ENCODE data around the gene SYNDIG1L. TPM values are rescaled to one million over a fixed set of nuclear protein-coding genes. Genes with fewer than 3 reads are reported as not detected.

The SYNDIG1L gene
- total and polyA plus RNA-seq, 10 of the 15 experiments (the other 5 are each of a cell fraction or from before 2014, with no cell fraction given) = 0.04 TPM; not detected in 9

DNA sequence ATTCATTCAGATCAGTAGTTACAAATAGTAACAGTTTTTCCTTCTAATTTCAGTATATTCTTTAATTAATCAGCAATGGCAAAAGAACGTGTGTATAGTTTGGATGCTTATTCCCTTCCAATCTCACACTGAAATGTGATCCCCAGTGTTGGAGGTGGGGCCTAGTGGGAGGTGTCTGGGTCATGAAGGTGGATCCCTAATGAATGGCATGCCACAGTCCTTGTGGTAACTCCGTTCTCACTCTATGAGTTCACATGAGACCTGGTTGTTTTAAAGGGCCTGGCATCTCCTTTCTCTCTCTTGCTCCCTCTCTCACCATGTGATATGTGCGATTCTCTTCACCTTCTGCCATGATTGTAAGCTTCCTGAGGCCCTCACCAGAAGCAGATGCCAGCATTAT lies 18.9 kb upstream of the SYNDIG1L start:
- ChIA-PET CTCF (no interaction called here), RAD21 (ENCODE audit: unreplicated experiment) (no interaction called here), SMC1A (ENCODE audit: uncharacterized antibody, unreplicated experiment) (no interaction called here), POLR2A (no interaction called here)
- Histone ChIP-seq H3K4me3 (no peak overlapping the region), H3K9ac (ENCODE audit: control insufficient read depth, insufficient read depth, low read length) (no peak overlapping the region), H3K27ac (ENCODE audit: control insufficient read depth, insufficient read depth) (no peak overlapping the region), H3K9me3 (replicated peaks; ENCODE audit: control insufficient read depth, insufficient read depth, low read length) (no peaks in the 10 kb centered on the region; the same call in 2 of the 3 replicates), H3K4me2 (ENCODE audit: control insufficient read depth, insufficient read depth) (no peak overlapping the region), H3K79me2 (ENCODE audit: control insufficient read depth, insufficient read depth, low read length) (no peaks in the 10 kb centered on the region), H2AFZ (ENCODE audit: control insufficient read depth, low read depth, low read length) (no peak overlapping the region), H3K36me3 (ENCODE audit: control insufficient read depth in 2 of 2, insufficient read depth in 2 of 2, low read length in 1 of 2) (no peaks in the 10 kb centered on the region), H4K20me1 (ENCODE audit: control insufficient read depth, insufficient read depth) (no peaks in the 10 kb centered on the region), H3K4me1 (ENCODE audit: control insufficient read depth, insufficient read depth, low read length) (no peaks in the 10 kb centered on the region), H3K27me3 (replicated peaks in 1 of 2; ENCODE audit: control insufficient read depth in 2 of 2, insufficient read depth in 2 of 2, low read length in 1 of 2) (no peaks in the 10 kb centered on the region; a peak in 1 of 4 replicates)
- ATAC-seq (no peak), FAIRE-seq (no peak), DNase-seq (ENCODE audit: low read depth, low spot score) (no peak)
- WGBS (ENCODE audit: insufficient coverage, insufficient replicate concordance, low lambda C conversion rate, missing lambda C conversion rate) = 13% methylated on average over 3 of the region's 3 CpGs
- TF ChIP-seq EZH2 (IDR thresholded peaks at IDR 0.05; ENCODE audit: borderline replicate concordance, control insufficient read depth, low read depth, low read length) = no peak
- TF ChIP-seq, protein P1, sequence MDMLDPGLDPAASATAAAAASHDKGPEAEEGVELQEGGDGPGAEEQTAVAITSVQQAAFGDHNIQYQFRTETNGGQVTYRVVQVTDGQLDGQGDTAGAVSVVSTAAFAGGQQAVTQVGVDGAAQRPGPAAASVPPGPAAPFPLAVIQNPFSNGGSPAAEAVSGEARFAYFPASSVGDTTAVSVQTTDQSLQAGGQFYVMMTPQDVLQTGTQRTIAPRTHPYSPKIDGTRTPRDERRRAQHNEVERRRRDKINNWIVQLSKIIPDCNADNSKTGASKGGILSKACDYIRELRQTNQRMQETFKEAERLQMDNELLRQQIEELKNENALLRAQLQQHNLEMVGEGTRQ (IDR thresholded peaks at IDR 0.05; ENCODE audit: borderline replicate concordance, low read depth, low read length) = no peak
- TF ChIP-seq, protein P2, sequence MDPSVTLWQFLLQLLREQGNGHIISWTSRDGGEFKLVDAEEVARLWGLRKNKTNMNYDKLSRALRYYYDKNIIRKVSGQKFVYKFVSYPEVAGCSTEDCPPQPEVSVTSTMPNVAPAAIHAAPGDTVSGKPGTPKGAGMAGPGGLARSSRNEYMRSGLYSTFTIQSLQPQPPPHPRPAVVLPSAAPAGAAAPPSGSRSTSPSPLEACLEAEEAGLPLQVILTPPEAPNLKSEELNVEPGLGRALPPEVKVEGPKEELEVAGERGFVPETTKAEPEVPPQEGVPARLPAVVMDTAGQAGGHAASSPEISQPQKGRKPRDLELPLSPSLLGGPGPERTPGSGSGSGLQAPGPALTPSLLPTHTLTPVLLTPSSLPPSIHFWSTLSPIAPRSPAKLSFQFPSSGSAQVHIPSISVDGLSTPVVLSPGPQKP (IDR thresholded peaks at IDR 0.05; ENCODE audit: low read depth, low read length) = no peak
- BruUV-seq (replicated peaks) = no TSS peak
- in situ Hi-C loops (cut with MboI) = no loop called here
- intact Hi-C loops (cut with micrococcal nuclease; ENCODE audit: unreplicated experiment) = no loop called here

DNA sequence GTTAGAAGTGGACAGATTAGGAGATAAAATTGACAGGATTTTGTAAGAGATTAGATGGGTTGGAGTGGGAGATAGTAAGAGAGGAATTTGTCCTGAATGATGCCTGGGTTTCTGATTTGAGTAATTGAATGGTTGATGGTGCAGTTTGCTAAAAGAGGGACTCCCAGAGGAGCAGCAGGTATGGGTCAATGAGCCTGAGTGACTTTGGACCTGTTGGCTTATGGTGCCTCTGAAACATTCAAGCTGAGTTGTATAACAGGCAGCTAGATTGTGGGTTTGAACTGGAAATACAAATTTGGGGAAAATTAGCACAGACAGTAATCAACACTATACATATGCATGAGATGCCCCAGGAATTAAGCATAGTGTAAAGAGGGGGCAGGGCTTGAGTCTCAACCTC lies 16.7 kb upstream of the SYNDIG1L start:
- RAD21 ChIA-PET (ENCODE audit: unreplicated experiment) = no interaction called here
- no peak for FAIRE-seq
- TF ChIP-seq, protein P3, sequence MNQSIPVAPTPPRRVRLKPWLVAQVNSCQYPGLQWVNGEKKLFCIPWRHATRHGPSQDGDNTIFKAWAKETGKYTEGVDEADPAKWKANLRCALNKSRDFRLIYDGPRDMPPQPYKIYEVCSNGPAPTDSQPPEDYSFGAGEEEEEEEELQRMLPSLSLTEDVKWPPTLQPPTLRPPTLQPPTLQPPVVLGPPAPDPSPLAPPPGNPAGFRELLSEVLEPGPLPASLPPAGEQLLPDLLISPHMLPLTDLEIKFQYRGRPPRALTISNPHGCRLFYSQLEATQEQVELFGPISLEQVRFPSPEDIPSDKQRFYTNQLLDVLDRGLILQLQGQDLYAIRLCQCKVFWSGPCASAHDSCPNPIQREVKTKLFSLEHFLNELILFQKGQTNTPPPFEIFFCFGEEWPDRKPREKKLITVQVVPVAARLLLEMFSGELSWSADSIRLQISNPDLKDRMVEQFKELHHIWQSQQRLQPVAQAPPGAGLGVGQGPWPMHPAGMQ (IDR thresholded peaks at IDR 0.05; ENCODE audit: borderline replicate concordance) = no peak
- TF ChIP-seq CBX3 (IDR thresholded peaks at IDR 0.05; ENCODE audit: borderline replicate concordance, low read depth) = no peak
- no peak for TF ChIP-seq NBN (IDR thresholded peaks at IDR 0.05)
- TF ChIP-seq, protein P4, sequence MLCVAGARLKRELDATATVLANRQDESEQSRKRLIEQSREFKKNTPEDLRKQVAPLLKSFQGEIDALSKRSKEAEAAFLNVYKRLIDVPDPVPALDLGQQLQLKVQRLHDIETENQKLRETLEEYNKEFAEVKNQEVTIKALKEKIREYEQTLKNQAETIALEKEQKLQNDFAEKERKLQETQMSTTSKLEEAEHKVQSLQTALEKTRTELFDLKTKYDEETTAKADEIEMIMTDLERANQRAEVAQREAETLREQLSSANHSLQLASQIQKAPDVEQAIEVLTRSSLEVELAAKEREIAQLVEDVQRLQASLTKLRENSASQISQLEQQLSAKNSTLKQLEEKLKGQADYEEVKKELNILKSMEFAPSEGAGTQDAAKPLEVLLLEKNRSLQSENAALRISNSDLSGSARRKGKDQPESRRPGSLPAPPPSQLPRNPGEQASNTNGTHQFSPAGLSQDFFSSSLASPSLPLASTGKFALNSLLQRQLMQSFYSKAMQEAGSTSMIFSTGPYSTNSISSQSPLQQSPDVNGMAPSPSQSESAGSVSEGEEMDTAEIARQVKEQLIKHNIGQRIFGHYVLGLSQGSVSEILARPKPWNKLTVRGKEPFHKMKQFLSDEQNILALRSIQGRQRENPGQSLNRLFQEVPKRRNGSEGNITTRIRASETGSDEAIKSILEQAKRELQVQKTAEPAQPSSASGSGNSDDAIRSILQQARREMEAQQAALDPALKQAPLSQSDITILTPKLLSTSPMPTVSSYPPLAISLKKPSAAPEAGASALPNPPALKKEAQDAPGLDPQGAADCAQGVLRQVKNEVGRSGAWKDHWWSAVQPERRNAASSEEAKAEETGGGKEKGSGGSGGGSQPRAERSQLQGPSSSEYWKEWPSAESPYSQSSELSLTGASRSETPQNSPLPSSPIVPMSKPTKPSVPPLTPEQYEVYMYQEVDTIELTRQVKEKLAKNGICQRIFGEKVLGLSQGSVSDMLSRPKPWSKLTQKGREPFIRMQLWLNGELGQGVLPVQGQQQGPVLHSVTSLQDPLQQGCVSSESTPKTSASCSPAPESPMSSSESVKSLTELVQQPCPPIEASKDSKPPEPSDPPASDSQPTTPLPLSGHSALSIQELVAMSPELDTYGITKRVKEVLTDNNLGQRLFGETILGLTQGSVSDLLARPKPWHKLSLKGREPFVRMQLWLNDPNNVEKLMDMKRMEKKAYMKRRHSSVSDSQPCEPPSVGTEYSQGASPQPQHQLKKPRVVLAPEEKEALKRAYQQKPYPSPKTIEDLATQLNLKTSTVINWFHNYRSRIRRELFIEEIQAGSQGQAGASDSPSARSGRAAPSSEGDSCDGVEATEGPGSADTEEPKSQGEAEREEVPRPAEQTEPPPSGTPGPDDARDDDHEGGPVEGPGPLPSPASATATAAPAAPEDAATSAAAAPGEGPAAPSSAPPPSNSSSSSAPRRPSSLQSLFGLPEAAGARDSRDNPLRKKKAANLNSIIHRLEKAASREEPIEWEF (IDR thresholded peaks at IDR 0.05; ENCODE audit: insufficient replicate concordance, low read depth, low read length) = no peak

More for the DNA sequence above, 16.7 kb upstream of the SYNDIG1L start:
- POLR2A ChIA-PET = no interaction called here
- ATAC-seq = no peak
- Histone ChIP-seq H4K20me1 (ENCODE audit: control insufficient read depth, insufficient read depth) (no peaks in the 10 kb centered on the region), H3K4me3 (no peak overlapping the region), H3K27ac (ENCODE audit: control insufficient read depth, insufficient read depth) (no peak overlapping the region), H3K79me2 (ENCODE audit: control insufficient read depth, insufficient read depth, low read length) (no peaks in the 10 kb centered on the region), H3K36me3 (ENCODE audit: control insufficient read depth in 2 of 2, insufficient read depth in 2 of 2, low read length in 1 of 2) (no peaks in the 10 kb centered on the region), H3K27me3 (replicated peaks in 1 of 2; ENCODE audit: control insufficient read depth in 2 of 2, insufficient read depth in 2 of 2, low read length in 1 of 2) (no peaks in the 10 kb centered on the region; a peak in 1 of 4 replicates), H3K4me2 (ENCODE audit: control insufficient read depth, insufficient read depth) (no peak overlapping the region), H3K9ac (ENCODE audit: control insufficient read depth, insufficient read depth, low read length) (no peak overlapping the region), H2AFZ (ENCODE audit: control insufficient read depth, low read depth, low read length) (no peak overlapping the region), H3K4me1 (ENCODE audit: control insufficient read depth, insufficient read depth, low read length) (no peaks in the 10 kb centered on the region), H3K9me3 (replicated peaks; ENCODE audit: control insufficient read depth, insufficient read depth, low read length) (no peaks in the 10 kb centered on the region)
- intact Hi-C loops (cut with micrococcal nuclease; ENCODE audit: unreplicated experiment) (no loop called here), in situ Hi-C loops (cut with MboI) (no loop called here)
- no TSS peak for BruUV-seq (replicated peaks)
- CTCF ChIA-PET = no interaction called here
- SMC1A ChIA-PET (ENCODE audit: uncharacterized antibody, unreplicated experiment) = interaction anchor here (0.8 to 1.1 kb wide), 3 partner anchors 12 to 15 kb away, joined by 3 to 5 read pairs (median 4); no protein-coding TSS in a partner anchor
- no peak for DNase-seq (ENCODE audit: low read depth, low spot score)

Data from GM12878 (cell line).